Activated CD8-positive, alpha-beta T cell treated with anti-CD3 and anti-CD28 coated beads, Interleukin-2, amount 10 ng/mL, durations not matched to agents 7 days and 5 days (primary cell): ENCODE measurements around the gene C2orf42. TPM values are rescaled to one million over a fixed set of nuclear protein-coding genes. Genes with fewer than 3 reads are reported as not detected.
"Not testable (repeated sequence)": the region's sequence is repeated elsewhere in the genome, so short reads cannot be mapped to it uniquely, and the experiment has no call there.

ENCODE experiments used
- ATAC-seq: fragments of 150-1000 bp; cut with Tn5 transposase; one replicate; pipeline ENCODE4 v1.10.0; 2021; ENCODE audit warnings: moderate library complexity
- CTCF ChIA-PET: fragments of 350-600 bp; sonication (Branson Sonifier 250); formaldehyde crosslinking; loops from one replicate; lab custom pipeline; 2021; ENCODE audit warnings: antibody characterized with exemption; lab: Charles Lee
- POLR2A ChIA-PET: fragments of 350-600 bp; sonication (Branson Sonifier 250); formaldehyde crosslinking; loops from one replicate; lab custom pipeline; 2021; ENCODE audit warnings: antibody characterized with exemption; lab: Charles Lee
- DNase-seq: peaks from one replicate; pipeline ENCODE4 v3.0.0-alpha.2; 2020
- H3K27ac Mint-ChIP-seq: one replicate; pipeline ENCODE4 v1.8.0; 2021; ENCODE audit warnings: mild to moderate bottlenecking, mixed read lengths
- H3K27me3 Mint-ChIP-seq: one replicate; pipeline ENCODE4 v1.8.0; 2021; ENCODE audit warnings: low read depth, mixed read lengths
- H3K36me3 Mint-ChIP-seq: one replicate; pipeline ENCODE4 v1.8.0; 2021; ENCODE audit warnings: low read depth, mixed read lengths
- H3K4me1 Mint-ChIP-seq: one replicate; pipeline ENCODE4 v1.8.0; 2021; ENCODE audit warnings: low read depth, mixed read lengths
- H3K4me3 Mint-ChIP-seq: one replicate; pipeline ENCODE4 v1.8.0; 2021; ENCODE audit warnings: mild to moderate bottlenecking, mixed read lengths
- H3K9me3 Mint-ChIP-seq: one replicate; pipeline ENCODE4 v1.8.0; 2022; ENCODE audit warnings: mixed read lengths; ENCODE audit not compliant: insufficient read depth
- total RNA-seq, 2 experiments: library from RNA; stranded (reverse); gene quantifications; one replicate each; pipeline ENCODE4 v1.2.3, GENCODE V29; 2021

The C2orf42 gene
- total RNA-seq, 2 experiments from 2014 or later = 23.0 to 29.4 TPM

GRCh38 chr2:70102323-70102905, 88.4 kb downstream of the C2orf42 start:
- peak overlapping the region; percentile 60 for H3K27ac Mint-ChIP-seq
- CTCF ChIA-PET, H3K36me3 Mint-ChIP-seq, ATAC-seq, H3K4me3 Mint-ChIP-seq, POLR2A ChIA-PET, DNase-seq, H3K9me3 Mint-ChIP-seq, H3K27me3 Mint-ChIP-seq: not testable (repeated sequence)
- peaks cover 50% of the 10 kb centered on the region for H3K4me1 Mint-ChIP-seq

GRCh38 chr2:70101686-70102085, 89.1 kb downstream of the C2orf42 start:
- peaks cover 45% of the 10 kb centered on the region for H3K4me1 Mint-ChIP-seq
- H3K4me3 Mint-ChIP-seq, ATAC-seq, H3K9me3 Mint-ChIP-seq, DNase-seq, H3K36me3 Mint-ChIP-seq, CTCF ChIA-PET, H3K27ac Mint-ChIP-seq, H3K27me3 Mint-ChIP-seq, POLR2A ChIA-PET: not testable (repeated sequence)

GRCh38 chr2:70101174-70101573, 89.6 kb downstream of the C2orf42 start:
- H3K4me1 Mint-ChIP-seq = peaks cover 44% of the 10 kb centered on the region
- ChIA-PET CTCF (no interaction called here), POLR2A (interaction anchor here (0.6 kb wide), 1 partner anchor 31 kb away, joined by 4 read pairs; no protein-coding TSS in a partner anchor)
- H3K9me3 Mint-ChIP-seq = no peaks in the 10 kb centered on the region
- H3K27me3 Mint-ChIP-seq = no peaks in the 10 kb centered on the region
- DNase-seq (no peak), ATAC-seq (no peak)
- H3K27ac Mint-ChIP-seq = no peak overlapping the region
- no peak overlapping the region for H3K4me3 Mint-ChIP-seq
- H3K36me3 Mint-ChIP-seq = peaks cover 4% of the 10 kb centered on the region

Other genes starting within 250 kb of the C2orf42 start
- under 1 TPM; 0.74 to 0.78 TPM for gene ASPRV1, start 229.4 kb downstream of the C2orf42 start, total RNA-seq
- 100 to 1,000 TPM; 516 to 518 TPM for gene PCBP1, start 103.5 kb downstream of the C2orf42 start, total RNA-seq
- gene TIA1, start 57.6 kb upstream of the C2orf42 start, total RNA-seq = 100 to 1,000 TPM; 119 to 125 TPM
- 10 to 100 TPM; 14.5 to 15.2 TPM for gene PCYOX1, start 67.1 kb upstream of the C2orf42 start, total RNA-seq
- gene SNRPG, start 102.7 kb upstream of the C2orf42 start, total RNA-seq = 100 to 1,000 TPM; 385 to 389 TPM
- 10 to 100 TPM; 45.5 to 51.0 TPM for gene FAM136A, start 111.0 kb upstream of the C2orf42 start, total RNA-seq